Stomach (tissue), 4 donors: ENCODE data around the gene TPP2.

ENCODE experiments used
- CTCF ChIP-seq, 7 experiments: fragments of 450-650 bp in 4 of 7; fragments of 200-600 bp in 3 of 7; sonication (generic) in 3 of 7; IDR thresholded peaks; one replicate each; pipeline ENCODE4 v1.5.1; 2016 to 2019; ENCODE audit warnings: antibody characterized with exemption in 7 of 7, control low read depth in 2 of 7, mild to moderate bottlenecking in 1 of 7
- EP300 ChIP-seq: sonication (generic); formaldehyde crosslinking; IDR thresholded peaks from one replicate; pipeline ENCODE4 v1.6.1; 2017; ENCODE audit warnings: antibody characterized with exemption
- POLR2AphosphoS5 ChIP-seq, 3 donors: sonication (generic); formaldehyde crosslinking; IDR thresholded peaks; one replicate each; pipeline ENCODE4 v1.6.1; 2016; ENCODE audit warnings: antibody characterized with exemption in 3 of 3

GRCh38 chr13:102571075-102571474 is 25.7 kb upstream of the TPP2 start:
- no peak for TF ChIP-seq CTCF (IDR thresholded peaks at IDR 0.05)
- no peak for TF ChIP-seq EP300
- TF ChIP-seq POLR2AphosphoS5 (IDR thresholded peaks at IDR 0.05) = no peak
